ENCODE results near the gene RBBP8NL.

DNA sequence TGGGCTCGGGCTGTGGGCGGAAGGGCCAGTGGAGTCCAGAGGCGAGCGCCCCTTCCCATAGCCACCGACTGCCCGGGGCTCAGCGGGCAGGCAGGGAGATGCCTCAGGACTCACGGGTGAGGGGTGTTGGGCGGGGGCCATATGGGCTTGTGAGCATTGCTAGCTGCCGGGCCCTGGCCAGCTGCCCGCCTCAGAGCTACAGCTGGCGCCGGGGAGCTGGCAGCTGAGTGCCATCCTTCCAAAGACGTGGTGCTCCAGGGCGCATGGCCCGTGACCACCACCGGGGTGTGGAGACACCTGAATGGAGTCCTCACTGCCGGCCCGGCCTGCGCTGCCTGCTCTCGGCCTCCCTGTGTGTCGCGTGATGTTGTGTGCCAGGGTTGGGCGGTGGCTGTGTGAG lies 10.6 kb upstream of the RBBP8NL start:
- TF ChIP-seq, protein P1, sequence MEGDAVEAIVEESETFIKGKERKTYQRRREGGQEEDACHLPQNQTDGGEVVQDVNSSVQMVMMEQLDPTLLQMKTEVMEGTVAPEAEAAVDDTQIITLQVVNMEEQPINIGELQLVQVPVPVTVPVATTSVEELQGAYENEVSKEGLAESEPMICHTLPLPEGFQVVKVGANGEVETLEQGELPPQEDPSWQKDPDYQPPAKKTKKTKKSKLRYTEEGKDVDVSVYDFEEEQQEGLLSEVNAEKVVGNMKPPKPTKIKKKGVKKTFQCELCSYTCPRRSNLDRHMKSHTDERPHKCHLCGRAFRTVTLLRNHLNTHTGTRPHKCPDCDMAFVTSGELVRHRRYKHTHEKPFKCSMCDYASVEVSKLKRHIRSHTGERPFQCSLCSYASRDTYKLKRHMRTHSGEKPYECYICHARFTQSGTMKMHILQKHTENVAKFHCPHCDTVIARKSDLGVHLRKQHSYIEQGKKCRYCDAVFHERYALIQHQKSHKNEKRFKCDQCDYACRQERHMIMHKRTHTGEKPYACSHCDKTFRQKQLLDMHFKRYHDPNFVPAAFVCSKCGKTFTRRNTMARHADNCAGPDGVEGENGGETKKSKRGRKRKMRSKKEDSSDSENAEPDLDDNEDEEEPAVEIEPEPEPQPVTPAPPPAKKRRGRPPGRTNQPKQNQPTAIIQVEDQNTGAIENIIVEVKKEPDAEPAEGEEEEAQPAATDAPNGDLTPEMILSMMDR (IDR thresholded peaks at IDR 0.05; ENCODE audit: low read depth, low read length, missing input control), result no peak
- no peak for TF ChIP-seq TAF1 (conservative IDR thresholded peaks at IDR 0.05)
- no peak for TF ChIP-seq HNF4A (conservative IDR thresholded peaks at IDR 0.05)
- TF ChIP-seq, protein P2, sequence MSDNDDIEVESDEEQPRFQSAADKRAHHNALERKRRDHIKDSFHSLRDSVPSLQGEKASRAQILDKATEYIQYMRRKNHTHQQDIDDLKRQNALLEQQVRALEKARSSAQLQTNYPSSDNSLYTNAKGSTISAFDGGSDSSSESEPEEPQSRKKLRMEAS (IDR thresholded peaks at IDR 0.05), result no peak
- TF ChIP-seq, protein P3, sequence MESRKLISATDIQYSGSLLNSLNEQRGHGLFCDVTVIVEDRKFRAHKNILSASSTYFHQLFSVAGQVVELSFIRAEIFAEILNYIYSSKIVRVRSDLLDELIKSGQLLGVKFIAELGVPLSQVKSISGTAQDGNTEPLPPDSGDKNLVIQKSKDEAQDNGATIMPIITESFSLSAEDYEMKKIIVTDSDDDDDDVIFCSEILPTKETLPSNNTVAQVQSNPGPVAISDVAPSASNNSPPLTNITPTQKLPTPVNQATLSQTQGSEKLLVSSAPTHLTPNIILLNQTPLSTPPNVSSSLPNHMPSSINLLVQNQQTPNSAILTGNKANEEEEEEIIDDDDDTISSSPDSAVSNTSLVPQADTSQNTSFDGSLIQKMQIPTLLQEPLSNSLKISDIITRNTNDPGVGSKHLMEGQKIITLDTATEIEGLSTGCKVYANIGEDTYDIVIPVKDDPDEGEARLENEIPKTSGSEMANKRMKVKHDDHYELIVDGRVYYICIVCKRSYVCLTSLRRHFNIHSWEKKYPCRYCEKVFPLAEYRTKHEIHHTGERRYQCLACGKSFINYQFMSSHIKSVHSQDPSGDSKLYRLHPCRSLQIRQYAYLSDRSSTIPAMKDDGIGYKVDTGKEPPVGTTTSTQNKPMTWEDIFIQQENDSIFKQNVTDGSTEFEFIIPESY (IDR thresholded peaks at IDR 0.05), result no peak
- no peak for TF ChIP-seq JUND (IDR thresholded peaks at IDR 0.05)
